Erythroblast (primary cell): ENCODE data around the gene MAGI1.

Experiments used
- DNase-seq, 2 experiments: peaks; one replicate each; lab custom pipeline; 2025; lab: John Stamatoyannopoulos, UW
- GATA1 ChIP-seq: IDR thresholded peaks from 2 replicates; pipeline ENCODE4 v1.6.1; 2011; ENCODE audit warnings: low read depth, mild to moderate bottlenecking, control low read depth, low read length, moderate library complexity
- POLR2A ChIP-seq: IDR thresholded peaks from 2 replicates; pipeline ENCODE4 v1.6.1; 2011; ENCODE audit warnings: mild to moderate bottlenecking, low read length

MAGI1 gene

DNA sequence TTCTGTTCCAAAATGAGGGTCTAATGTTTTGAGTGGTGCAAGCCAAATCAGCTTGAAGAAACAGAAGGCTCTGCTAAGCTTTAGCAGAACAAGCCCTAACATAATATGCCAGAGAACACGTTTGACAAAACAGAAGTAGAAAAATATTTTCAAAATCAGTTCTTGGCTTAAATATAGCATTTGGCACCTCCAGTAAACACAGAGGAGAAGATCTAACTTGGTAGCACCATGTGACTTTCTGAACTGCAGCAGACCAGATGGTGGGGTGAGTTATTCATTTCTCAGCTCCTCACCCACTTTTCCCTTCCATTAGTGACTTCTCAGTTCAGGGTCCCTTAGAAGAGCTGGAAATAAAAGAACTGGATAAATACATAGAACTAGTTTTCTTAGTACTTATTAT lies 395.8 kb downstream of the MAGI1 start:
- TF ChIP-seq GATA1: no peak
- TF ChIP-seq POLR2A: no peak
- no peak for DNase-seq

- TF ChIP-seq GATA1 (no peak), POLR2A (no peak)
- no peak for DNase-seq
These were observed 396.9 kb downstream of the MAGI1 start for GRCh38 chr3:65641777-65642176.

DNA sequence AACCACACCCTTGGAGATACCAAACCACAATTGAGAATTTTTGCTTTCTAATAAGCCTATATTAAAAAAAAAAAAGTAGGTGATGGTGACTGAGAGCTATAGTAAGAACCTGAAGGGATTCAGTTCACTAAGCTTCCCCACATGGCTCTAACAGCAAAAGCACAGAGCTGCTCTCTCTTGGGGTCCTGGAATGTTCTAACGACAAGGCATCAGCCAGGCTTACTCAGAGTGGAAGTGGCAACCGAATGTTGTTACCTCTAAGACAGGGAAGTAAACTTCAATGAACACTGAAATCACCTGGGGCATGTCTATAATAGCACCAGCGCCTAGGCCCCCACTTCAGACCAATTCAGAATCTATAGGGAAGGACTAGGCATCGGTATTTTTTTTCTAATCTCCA lies 397.7 kb downstream of the MAGI1 start:
- no peak for DNase-seq
- TF ChIP-seq GATA1 (no peak), POLR2A (no peak)

DNA sequence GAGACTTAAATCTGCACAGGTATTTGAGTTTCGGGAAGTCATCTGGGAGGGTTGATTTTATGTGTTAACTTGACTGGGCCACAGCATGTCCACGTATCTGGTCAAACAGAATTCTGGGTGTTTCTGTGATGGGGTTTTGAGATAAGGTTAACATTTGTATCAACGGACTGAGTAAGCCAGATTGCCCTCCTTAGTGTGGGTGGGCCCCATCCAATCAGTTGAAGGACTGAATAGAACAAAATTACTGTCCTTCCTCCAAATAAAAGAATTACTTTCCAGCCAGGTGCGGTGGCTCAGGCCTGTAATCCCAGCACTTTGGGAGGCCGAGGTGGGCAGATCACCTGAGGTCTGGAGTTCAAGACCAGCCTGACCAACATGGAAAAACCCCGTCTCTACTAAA lies 399.3 kb downstream of the MAGI1 start:
- no peak for TF ChIP-seq POLR2A
- TF ChIP-seq GATA1: no peak
- DNase-seq: no peak

DNA sequence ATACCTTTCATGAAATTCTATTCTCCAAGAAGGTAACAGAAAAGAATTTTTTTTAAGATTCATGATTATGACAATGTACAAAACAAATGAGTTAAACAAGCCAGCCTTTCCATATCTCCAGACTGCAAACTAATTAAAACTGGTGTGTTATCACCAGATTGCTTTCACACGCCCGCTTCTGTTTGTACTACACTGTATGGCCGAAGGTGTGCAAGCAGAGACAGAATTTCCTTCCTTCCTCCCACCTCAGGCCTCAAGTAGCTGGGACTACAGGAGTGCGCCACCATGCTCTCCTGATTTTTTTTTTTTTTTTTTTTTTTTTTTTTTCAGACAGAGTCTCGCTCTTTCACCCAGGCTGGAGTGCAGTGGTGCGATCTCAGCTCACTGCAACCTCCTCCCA lies 400.4 kb downstream of the MAGI1 start:
- peak in 1 of 2 experiments; percentile 6 for DNase-seq

GRCh38 chr3:65636326-65636725 lies 402.4 kb downstream of the MAGI1 start:
- peak in 1 of 2 experiments; percentile 6 for DNase-seq
- TF ChIP-seq POLR2A (no peak), GATA1 (no peak)

More for the DNA sequence above, 400.4 kb downstream of the MAGI1 start:
- TF ChIP-seq POLR2A: no peak
- TF ChIP-seq GATA1: no peak

GRCh38 chr3:65635657-65636056 lies 403.1 kb downstream of the MAGI1 start:
- DNase-seq: no peak
- TF ChIP-seq GATA1 (no peak), POLR2A (no peak)

- DNase-seq: no peak
- no peak for TF ChIP-seq GATA1
- no peak for TF ChIP-seq POLR2A
These were observed 405.6 kb downstream of the MAGI1 start for GRCh38 chr3:65633018-65633638.

- DNase-seq: no peak
- no peak for TF ChIP-seq POLR2A
- no peak for TF ChIP-seq GATA1
These were observed 406.3 kb downstream of the MAGI1 start for GRCh38 chr3:65632414-65632813.

DNA sequence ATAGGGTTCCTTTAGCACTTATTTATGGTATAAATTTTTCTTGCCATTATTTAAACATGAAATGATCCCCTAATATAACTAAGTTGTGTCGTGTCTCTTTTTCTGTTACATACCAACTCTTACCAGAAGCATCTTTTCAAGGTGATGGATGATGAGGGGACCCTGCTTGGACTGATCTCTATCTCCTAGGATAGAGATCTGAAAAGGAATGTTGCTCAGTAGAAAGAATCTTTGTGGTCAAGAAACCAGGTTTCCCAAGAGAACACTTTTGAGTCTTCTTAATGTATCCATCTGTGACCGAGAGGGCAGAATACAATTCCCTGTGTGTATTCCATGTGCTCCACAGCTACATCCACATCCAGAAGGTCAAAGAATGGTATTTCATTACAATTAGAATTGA lies 409.7 kb downstream of the MAGI1 start:
- TF ChIP-seq GATA1 (no peak), POLR2A (no peak)

DNA sequence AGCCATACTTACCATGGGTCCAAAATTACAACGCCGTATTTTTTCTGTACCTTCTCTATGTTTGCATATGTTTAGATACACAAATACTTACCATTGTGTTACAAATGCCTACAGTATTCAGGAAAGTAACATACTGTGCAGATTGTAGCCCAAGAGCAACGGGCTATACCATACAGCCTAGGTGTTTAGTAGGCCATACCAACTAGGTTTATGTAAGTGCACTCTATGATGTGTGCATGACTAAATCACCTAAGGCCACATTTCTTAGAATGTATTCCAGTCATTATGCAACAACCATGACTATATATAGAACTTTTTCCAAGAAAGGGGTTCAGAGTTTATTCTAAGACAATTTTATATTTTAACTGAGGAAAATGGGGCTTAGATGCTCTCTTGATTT lies 411.7 kb downstream of the MAGI1 start:
- no peak for TF ChIP-seq GATA1
- TF ChIP-seq POLR2A: no peak
- no peak for DNase-seq

More for the DNA sequence above, 409.7 kb downstream of the MAGI1 start:
- no peak for DNase-seq

- no peak for DNase-seq
- TF ChIP-seq POLR2A: no peak
- no peak for TF ChIP-seq GATA1
These were observed 413.4 kb downstream of the MAGI1 start for GRCh38 chr3:65625305-65625704.

- DNase-seq: no peak
- TF ChIP-seq GATA1 (no peak), POLR2A (no peak)
These were observed 415.4 kb downstream of the MAGI1 start for GRCh38 chr3:65623362-65623761.

- TF ChIP-seq GATA1 (no peak), POLR2A (no peak)
- DNase-seq: no peak
These were observed 418.8 kb downstream of the MAGI1 start for GRCh38 chr3:65619888-65620287.

DNA sequence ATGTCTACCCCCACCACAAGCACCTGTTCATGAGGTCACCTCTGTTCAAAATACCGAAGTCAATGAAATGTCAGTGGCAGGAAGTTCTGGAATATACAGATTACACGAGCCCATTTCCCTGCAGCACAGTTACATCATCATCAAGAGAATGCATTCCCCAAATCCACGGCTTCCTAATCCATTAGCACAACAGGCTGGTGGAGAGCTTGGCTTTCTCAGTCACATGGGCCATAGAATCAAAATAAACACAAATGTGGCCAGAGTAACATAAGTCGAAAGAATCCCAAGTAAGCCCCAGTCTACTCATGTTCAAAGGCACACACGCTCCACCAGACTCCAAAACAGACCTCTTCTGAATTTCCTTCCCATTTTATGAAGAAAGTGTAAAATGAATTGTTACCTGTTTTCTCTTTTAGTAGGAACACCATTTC lies 419.3 kb downstream of the MAGI1 start:
- TF ChIP-seq POLR2A: no peak
- TF ChIP-seq GATA1: no peak
- no peak for DNase-seq
